Measurements from ENCODE around the gene TRHDE. TPM values are rescaled to one million over a fixed set of nuclear protein-coding genes. Genes with fewer than 3 reads are reported as not detected.

TRHDE gene
- total and polyA plus RNA-seq, 2 donors (not counting 3 experiments of a cell fraction or from before 2014, with no cell fraction given): not detected

- no peaks in the 10 kb centered on the region for H3K9me1 ChIP-seq (replicated peaks; ENCODE audit: control insufficient read depth, extremely low read depth, insufficient read depth, low read length)
- no peak overlapping the region for H3K27ac ChIP-seq (ENCODE audit: insufficient read depth, low read depth, low read length)
- H3K36me3 ChIP-seq (ENCODE audit: control insufficient read depth in 2 of 2, extremely low read depth in 1 of 2, insufficient read depth in 2 of 2, low read length in 2 of 2): no peaks in the 10 kb centered on the region
- ChIA-PET CTCF (no interaction called here), POLR2A (no interaction called here)
- no peak overlapping the region for H3K9ac ChIP-seq (replicated peaks; ENCODE audit: extremely low read depth, insufficient read depth, low read length)
- H3K4me2 ChIP-seq (ENCODE audit: insufficient read depth, low read length): no peak overlapping the region
- BruUV-seq (replicated peaks): no TSS peak
- H3K27me3 ChIP-seq (ENCODE audit: control insufficient read depth in 2 of 2, insufficient read depth in 2 of 2, low read length in 2 of 2): no peaks in the 10 kb centered on the region
- H3K4me1 ChIP-seq (ENCODE audit: control insufficient read depth, extremely low read depth, insufficient read depth, low read length): no peaks in the 10 kb centered on the region
- DNase-seq (ENCODE audit: low read depth, low spot score): no peak
- dilution Hi-C loops (cut with MboI; ENCODE audit: extremely low pct_ligation_motif_present, low sequenced_read_pairs): no loop called here
- FAIRE-seq: no peak
- intact Hi-C loops (cut with micrococcal nuclease): no loop called here
- no peaks in the 10 kb centered on the region for H4K20me1 ChIP-seq (replicated peaks; ENCODE audit: control insufficient read depth, extremely low read depth, insufficient read depth, low read length)
- H2AFZ ChIP-seq (ENCODE audit: low read depth, low read length): no peak overlapping the region
- no peaks in the 10 kb centered on the region for H3K9me3 ChIP-seq (replicated peaks; ENCODE audit: control insufficient read depth, insufficient read depth, low read length)
- H3K79me2 ChIP-seq (ENCODE audit: control insufficient read depth, insufficient read depth, low read length): no peaks in the 10 kb centered on the region
- H3K4me3 ChIP-seq (replicated peaks in 1 of 3; ENCODE audit: insufficient read depth in 1 of 3, low read depth in 1 of 3, low read length in 3 of 3): no peak overlapping the region
- TF ChIP-seq, protein P1, sequence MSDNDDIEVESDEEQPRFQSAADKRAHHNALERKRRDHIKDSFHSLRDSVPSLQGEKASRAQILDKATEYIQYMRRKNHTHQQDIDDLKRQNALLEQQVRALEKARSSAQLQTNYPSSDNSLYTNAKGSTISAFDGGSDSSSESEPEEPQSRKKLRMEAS (IDR thresholded peaks at IDR 0.05; ENCODE audit: insufficient read depth, insufficient read length): no peak
- TF ChIP-seq MYC (IDR thresholded peaks at IDR 0.05; ENCODE audit: low read depth, low read length): no peak
- no peak for TF ChIP-seq JUN (IDR thresholded peaks at IDR 0.05; ENCODE audit: borderline replicate concordance, insufficient read depth, insufficient read length, low read depth)
- TF ChIP-seq FOS (IDR thresholded peaks at IDR 0.05; ENCODE audit: borderline replicate concordance, insufficient read depth, low read length): no peak
- TF ChIP-seq GATA2 (IDR thresholded peaks at IDR 0.05; ENCODE audit: insufficient read depth, insufficient read length, low read depth, low read length): no peak
- TF ChIP-seq POLR2AphosphoS5 (IDR thresholded peaks at IDR 0.05; ENCODE audit: insufficient read depth, low read depth, low read length): no peak
- TF ChIP-seq POLR2A (IDR thresholded peaks at IDR 0.05; ENCODE audit: low read depth, low read length): no peak
- no peak for TF ChIP-seq EZH2 (IDR thresholded peaks at IDR 0.05; ENCODE audit: borderline replicate concordance, low read depth, low read length, severe bottlenecking)
- TF ChIP-seq CTCF (IDR thresholded peaks at IDR 0.05; ENCODE audit: extremely low read depth in 1 of 2, insufficient read depth in 1 of 2, low read depth in 1 of 2, low read length in 2 of 2): no peak
Measured at GRCh38 chr12:72692338-72692737, 420.2 kb downstream of the TRHDE start.
